GM12874 (cell line): ENCODE measurements around the gene VCX3A.
A peak's percentile ranks its signal among the peaks of the same experiment; 100 is the strongest.
"Not testable (repeated sequence)": the region's sequence is repeated elsewhere in the genome, so short reads cannot be mapped to it uniquely, and the experiment has no call there.

ENCODE experiments used
- TF ChIP-seq, protein P1 (sequence below): IDR thresholded peaks from 2 replicates; pipeline ENCODE4 v1.5.1; 2011; ENCODE audit warnings: low read depth, mild to moderate bottlenecking, control low read depth, low read length, moderate library complexity; ENCODE audit not compliant: insufficient read depth

Gene VCX3A

DNA sequence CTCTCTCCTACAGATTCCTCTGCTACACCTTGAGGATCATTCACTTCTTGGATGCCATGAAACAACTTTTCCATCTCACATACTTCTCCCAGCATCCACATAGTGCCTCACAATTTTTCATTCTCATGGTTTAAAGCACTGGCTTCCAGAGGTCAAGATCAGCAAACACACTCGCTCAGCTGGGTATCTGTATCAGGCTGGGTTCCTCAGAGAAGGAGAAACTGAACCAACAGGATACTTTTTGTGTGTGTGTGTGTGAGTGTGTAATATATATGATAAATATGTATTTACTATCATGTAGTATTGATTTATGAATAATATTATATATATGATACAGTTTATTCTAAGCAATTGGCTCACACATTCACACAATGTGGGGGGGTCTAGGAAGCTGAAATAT lies at the start of gene VCX3A:
VCX3A (minus strand) TSS at position 101 of the 400 bp plus-strand sequence. CDS start 621 bp downstream, outside the sequence.
- TF ChIP-seq, protein P1, sequence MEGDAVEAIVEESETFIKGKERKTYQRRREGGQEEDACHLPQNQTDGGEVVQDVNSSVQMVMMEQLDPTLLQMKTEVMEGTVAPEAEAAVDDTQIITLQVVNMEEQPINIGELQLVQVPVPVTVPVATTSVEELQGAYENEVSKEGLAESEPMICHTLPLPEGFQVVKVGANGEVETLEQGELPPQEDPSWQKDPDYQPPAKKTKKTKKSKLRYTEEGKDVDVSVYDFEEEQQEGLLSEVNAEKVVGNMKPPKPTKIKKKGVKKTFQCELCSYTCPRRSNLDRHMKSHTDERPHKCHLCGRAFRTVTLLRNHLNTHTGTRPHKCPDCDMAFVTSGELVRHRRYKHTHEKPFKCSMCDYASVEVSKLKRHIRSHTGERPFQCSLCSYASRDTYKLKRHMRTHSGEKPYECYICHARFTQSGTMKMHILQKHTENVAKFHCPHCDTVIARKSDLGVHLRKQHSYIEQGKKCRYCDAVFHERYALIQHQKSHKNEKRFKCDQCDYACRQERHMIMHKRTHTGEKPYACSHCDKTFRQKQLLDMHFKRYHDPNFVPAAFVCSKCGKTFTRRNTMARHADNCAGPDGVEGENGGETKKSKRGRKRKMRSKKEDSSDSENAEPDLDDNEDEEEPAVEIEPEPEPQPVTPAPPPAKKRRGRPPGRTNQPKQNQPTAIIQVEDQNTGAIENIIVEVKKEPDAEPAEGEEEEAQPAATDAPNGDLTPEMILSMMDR = not testable (repeated sequence)

DNA sequence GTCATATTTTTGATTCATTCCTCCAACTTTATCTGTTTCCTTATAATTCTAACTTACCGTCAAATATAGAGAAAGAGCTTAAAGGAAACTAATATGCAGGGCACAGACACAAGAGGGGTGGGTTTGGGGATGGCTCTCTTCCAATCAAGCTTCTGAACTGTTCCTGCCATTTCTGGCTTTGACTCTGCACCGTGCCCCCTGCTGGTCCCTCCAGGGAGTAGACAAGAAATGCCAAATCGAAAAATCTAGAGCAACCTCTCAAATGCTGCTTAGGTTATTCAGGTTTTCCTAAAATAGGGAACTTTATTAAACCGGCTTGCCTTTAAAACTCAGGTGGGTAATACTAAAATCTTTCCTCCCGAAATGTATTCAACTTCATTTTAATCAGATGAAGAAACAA lies 39.8 kb upstream of the VCX3A start:
- TF ChIP-seq, protein P1 = 0 out of 2 replicates have a peak, but pooled peaks have one; percentile 18

DNA sequence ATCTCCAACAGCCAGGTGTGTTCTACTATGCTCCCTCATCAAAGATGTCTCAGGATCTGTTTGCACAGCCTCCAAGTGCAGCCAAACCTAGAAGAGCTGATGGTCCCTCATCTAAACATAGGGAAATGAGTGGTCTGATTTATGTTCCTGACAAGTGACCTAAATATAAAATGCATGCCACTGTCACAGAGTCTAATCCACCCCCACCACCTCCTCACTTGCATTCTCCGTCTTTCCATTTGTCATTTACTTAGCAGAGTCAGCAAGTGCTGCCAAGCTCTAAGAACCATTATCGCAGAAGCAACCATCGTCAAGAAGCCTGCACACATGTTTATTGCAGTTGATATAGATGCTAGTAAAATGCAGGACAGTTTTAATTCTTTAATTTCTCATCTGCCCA lies 33.1 kb upstream of the VCX3A start:
- TF ChIP-seq, protein P1 = no peak

DNA sequence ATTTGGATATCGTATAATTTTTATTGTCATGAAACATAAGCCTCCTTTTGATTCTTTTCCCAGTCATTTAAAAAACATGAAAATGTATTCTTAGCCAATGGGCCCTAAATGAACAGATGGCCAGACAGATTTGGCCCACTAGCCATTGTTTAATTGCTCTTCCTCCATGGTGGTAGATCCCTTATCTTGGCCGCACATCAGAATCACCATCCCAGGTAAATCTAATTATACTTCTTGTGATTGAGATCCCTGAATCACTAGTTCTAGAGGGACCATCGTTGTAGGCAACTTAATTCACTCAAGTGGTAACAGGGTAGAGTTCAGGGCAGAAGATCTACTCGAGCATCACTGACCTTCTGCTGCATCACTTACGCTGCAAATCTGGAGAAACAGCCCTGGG lies 24.1 kb upstream of the VCX3A start:
- TF ChIP-seq, protein P1 = no peak

DNA sequence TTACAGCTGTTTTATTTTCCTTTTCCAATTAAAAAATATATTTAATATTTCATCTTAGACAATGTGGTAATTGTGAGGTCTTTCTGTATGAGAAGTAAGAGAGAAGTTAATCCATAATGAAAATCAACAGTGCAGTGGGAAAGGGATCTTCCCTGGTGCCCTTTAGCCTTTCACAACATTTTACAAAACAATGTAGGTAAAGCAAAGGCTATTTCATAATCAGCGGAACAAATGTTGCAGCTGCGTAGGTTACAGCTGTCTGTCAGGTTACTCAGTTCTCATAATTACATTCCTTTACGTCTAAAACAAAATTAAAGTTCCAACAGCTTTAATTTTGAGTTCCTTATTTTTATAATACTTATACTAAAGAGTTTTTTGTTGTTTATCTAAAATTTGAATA lies 22.8 kb upstream of the VCX3A start:
- TF ChIP-seq, protein P1 = no peak

DNA sequence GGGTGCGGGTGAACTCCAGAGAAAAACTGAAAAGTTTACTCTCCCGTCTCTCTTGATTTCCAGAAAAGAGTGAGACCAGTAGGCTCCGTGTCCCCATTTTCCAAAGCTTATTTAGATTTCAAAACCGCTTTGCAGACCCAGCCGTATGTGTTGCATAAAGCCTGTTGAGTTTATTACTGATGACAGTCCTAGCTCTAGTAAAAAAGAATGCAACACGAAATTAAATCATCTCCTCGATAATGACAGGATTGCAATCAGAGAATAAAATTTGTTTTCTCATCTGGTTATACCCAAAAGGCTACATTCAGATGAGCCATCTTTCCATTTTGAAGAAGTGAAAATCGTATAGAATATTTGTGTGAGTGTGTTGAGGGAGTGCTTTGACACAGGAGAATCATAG lies 16.1 kb upstream of the VCX3A start:
- TF ChIP-seq, protein P1 = no peak

DNA sequence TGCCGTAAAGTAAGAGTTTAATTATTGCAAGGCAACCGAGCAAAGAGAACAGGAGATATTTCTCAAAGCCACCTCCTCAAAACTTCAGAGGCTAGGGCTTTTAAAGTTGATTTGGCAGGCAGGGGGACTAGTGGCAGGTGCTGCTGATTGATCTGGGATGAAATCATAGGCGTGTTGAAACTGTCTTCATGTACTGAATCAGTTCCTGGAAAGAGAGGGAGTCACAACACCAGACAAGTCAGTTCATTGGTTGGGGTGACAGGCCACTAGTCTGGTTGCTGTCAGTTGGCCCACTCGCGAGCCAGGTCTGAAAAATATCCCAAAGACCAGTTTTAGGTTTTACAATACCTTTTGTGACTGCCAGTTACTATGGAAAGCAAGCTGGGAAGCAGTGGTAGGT lies 10.8 kb upstream of the VCX3A start:
- TF ChIP-seq, protein P1 = no peak

DNA sequence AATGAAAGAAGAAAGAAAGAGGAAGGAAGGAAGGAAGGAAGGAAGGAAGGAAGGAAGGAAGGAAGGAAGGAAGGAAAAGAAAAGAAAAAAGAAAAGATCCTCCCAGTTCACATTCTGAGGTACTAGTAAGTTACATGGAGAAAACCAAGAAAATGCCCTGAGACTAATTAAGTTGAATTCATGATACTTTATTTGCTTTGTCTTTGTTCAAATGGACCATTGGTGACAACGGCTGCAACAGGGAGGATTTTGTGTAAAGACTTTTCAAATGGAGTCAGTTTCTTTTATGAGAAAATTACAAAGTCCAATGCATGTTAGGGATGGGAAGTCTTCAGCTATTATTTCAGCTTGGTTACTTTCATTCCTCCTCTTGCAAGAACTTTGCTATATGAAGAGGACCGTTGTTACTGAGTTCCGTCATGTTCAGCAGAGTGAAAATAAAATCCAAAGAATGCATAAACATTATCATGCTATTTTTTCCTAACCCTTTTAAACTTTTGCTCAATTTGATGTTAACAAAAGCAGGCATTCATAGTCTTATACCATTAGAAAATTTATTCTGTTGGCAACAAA lies 8.3 kb downstream of the VCX3A start:
- TF ChIP-seq, protein P1 = no peak
